Activated B cell treated with CpG ODN at 0.5 μM for 24 hours (primary cell): Measurements from ENCODE around the gene RAB3IL1. TPM values are rescaled to one million over a fixed set of nuclear protein-coding genes. Genes with fewer than 3 reads are reported as not detected.

Experiments used
- ATAC-seq: fragments of 200-7000 bp; cut with Tn5 transposase; one replicate; pipeline ENCODE4 v1.10.0; 2021; ENCODE audit warnings: low read depth, mild to moderate bottlenecking, moderate library complexity
- CTCF ChIA-PET: fragments of 350-600 bp; sonication (Branson Sonifier 250); formaldehyde crosslinking; loops from one replicate; lab custom pipeline; 2021; ENCODE audit warnings: antibody characterized with exemption; lab: Charles Lee
- POLR2A ChIA-PET: fragments of 350-600 bp; sonication (Branson Sonifier 250); formaldehyde crosslinking; loops from one replicate; lab custom pipeline; 2021; ENCODE audit warnings: antibody characterized with exemption; lab: Charles Lee
- DNase-seq: peaks from one replicate; pipeline ENCODE4 v3.0.0; 2022
- H3K27ac Mint-ChIP-seq: one replicate; pipeline ENCODE4 v1.8.0; 2020; ENCODE audit warnings: mixed read lengths
- H3K27me3 Mint-ChIP-seq: one replicate; pipeline ENCODE4 v1.8.0; 2021; ENCODE audit warnings: mixed read lengths
- H3K36me3 Mint-ChIP-seq: one replicate; pipeline ENCODE4 v1.8.0; 2021; ENCODE audit warnings: low read depth, mixed read lengths
- H3K4me1 Mint-ChIP-seq: one replicate; pipeline ENCODE4 v1.8.0; 2021; ENCODE audit warnings: mixed read lengths
- H3K4me3 Mint-ChIP-seq: one replicate; pipeline ENCODE4 v1.8.0; 2020; ENCODE audit warnings: mild to moderate bottlenecking, mixed read lengths
- H3K9me3 Mint-ChIP-seq: one replicate; pipeline ENCODE4 v1.8.0; 2020; ENCODE audit warnings: mixed read lengths
- intact Hi-C: fragments of 100-400 bp; cut with micrococcal nuclease; formaldehyde crosslinking; loops from one replicate; pipeline ENCODE4 v1.15.1; 2024
- total RNA-seq: library from RNA; stranded (reverse); gene quantifications from 2 replicates; pipeline ENCODE4 v1.2.3, GENCODE V29; 2022
- TF ChIP-seq, protein P1 (sequence below): fragments of 200-600 bp; IDR thresholded peaks from one replicate; pipeline ENCODE4 v1.8.0; 2022; ENCODE audit warnings: antibody characterized with exemption, mild to moderate bottlenecking

The RAB3IL1 gene
- total RNA-seq, 1 donor from 2014 or later = not detected

DNA sequence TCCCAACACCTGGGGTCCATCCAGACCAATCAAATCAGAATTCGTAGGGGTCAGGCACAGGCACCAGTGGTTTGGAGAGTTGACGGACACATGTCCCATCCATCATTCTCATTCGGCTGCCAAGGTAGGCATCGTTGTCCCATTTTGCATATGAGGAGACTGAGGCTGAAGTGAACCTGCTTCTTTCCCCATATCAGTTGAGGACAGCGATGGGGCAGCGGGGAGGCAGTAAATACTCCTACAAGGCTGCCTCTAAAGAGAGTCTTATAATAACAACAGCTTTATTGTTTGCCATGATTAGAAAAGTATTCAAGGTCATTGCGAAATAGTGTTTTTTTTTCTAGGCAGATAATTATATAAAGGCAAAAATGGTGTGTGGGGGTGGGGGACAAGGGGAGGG is 31.1 kb upstream of the RAB3IL1 start:
- intact Hi-C loops = loop anchor here (5.0 kb wide), 1 partner anchor 131 kb away; the partner anchor contains the start of gene FADS1
- no peak overlapping the region for H3K27ac Mint-ChIP-seq
- ChIA-PET CTCF (interaction anchor here (0.5 to 6.3 kb wide), 26 partner anchors 12 to 159 kb away, joined by 3 to 118 read pairs (median 6); partner anchors contain the start of genes FEN1 and FTH1), POLR2A (interaction anchor here (0.9 to 1.6 kb wide), 8 partner anchors 15 to 155 kb away, joined by 3 to 15 read pairs (median 8); partner anchors contain the start of gene FTH1)
- no peaks in the 10 kb centered on the region for H3K9me3 Mint-ChIP-seq
- no peak for DNase-seq
- TF ChIP-seq, protein P1, sequence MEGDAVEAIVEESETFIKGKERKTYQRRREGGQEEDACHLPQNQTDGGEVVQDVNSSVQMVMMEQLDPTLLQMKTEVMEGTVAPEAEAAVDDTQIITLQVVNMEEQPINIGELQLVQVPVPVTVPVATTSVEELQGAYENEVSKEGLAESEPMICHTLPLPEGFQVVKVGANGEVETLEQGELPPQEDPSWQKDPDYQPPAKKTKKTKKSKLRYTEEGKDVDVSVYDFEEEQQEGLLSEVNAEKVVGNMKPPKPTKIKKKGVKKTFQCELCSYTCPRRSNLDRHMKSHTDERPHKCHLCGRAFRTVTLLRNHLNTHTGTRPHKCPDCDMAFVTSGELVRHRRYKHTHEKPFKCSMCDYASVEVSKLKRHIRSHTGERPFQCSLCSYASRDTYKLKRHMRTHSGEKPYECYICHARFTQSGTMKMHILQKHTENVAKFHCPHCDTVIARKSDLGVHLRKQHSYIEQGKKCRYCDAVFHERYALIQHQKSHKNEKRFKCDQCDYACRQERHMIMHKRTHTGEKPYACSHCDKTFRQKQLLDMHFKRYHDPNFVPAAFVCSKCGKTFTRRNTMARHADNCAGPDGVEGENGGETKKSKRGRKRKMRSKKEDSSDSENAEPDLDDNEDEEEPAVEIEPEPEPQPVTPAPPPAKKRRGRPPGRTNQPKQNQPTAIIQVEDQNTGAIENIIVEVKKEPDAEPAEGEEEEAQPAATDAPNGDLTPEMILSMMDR = no peak
- peaks cover 11% of the 10 kb centered on the region for H3K4me1 Mint-ChIP-seq
- H3K36me3 Mint-ChIP-seq = no peaks in the 10 kb centered on the region
- ATAC-seq = no peak
- no peaks in the 10 kb centered on the region for H3K27me3 Mint-ChIP-seq
- H3K4me3 Mint-ChIP-seq = no peak overlapping the region

DNA sequence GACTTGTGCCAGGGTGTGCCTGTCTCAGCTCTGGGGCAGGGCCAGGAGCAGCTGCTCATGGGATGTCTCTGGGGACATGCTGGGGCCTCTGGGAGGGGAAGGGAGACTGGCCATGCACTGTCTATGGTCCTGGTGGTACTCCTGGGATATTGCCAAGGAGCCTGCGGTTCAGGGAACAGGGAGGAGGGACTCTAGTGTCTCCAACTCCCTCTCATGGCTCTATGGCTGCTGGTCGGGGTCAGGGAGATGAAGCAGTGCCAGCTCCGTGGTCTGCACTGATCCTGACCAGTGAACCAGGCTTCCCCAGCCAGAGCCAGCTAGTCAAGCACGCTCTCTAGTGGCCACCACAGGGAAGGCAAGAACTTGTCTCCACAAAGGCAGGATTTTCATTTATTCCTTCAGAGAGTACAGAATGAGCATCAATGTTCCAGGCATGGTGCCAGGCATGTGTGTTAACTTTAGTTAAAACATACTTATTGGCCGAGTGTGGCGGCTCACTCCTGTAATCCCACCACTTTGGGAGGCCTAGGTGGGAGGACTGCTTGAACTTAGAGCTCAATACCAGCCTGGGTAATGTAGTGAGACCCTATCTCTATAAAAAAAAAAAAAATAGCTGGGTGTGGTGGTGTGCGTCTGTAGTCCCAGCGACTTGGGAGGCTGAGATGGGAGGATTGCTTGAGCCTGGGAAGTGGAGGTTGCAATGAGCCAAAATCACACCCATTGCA is 30.3 kb upstream of the RAB3IL1 start:
- Mint-ChIP-seq H3K27ac (no peak overlapping the region), H3K4me1 (peaks cover 11% of the 10 kb centered on the region), H3K36me3 (no peaks in the 10 kb centered on the region), H3K9me3 (no peaks in the 10 kb centered on the region), H3K27me3 (no peaks in the 10 kb centered on the region), H3K4me3 (no peak overlapping the region)
- TF ChIP-seq, protein P1 = peak; percentile 35
- ChIA-PET POLR2A (interaction anchor here (0.9 to 1.6 kb wide), 8 partner anchors 16 to 154 kb away, joined by 3 to 15 read pairs (median 8); partner anchors contain the start of gene FTH1), CTCF (interaction anchor here (0.5 to 6.3 kb wide), 36 partner anchors 9 to 160 kb away, joined by 3 to 118 read pairs (median 5); partner anchors contain the start of genes FEN1 and FTH1)
- intact Hi-C loops = loop anchor here (1.0 to 5.0 kb wide), 5 partner anchors 48 to 150 kb away; partner anchors contain the start of gene FADS1
- DNase-seq (peak; percentile 51), ATAC-seq (peak; percentile 92)

DNA sequence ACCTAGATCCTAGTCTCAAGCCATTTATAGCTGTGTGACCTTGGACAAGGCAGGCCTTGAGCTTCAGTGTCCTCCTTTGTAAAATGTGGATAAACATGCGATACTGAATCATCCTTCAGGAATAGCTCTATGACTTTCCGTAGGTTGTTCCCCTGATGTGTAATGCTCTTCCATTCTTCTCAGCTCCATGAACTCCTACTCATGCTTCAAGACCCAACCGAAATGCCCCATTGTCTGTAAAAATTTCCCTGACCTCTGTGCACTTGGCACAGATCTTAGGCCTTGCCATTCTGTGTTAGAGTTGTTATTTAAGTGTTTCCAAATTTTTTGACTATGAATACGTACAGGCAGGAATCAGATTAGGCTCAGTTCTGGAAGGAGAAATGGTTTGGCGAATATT is 29.5 kb upstream of the RAB3IL1 start:
- Mint-ChIP-seq H3K9me3 (no peaks in the 10 kb centered on the region), H3K4me1 (peaks cover 11% of the 10 kb centered on the region), H3K27ac (no peak overlapping the region), H3K27me3 (no peaks in the 10 kb centered on the region), H3K4me3 (no peak overlapping the region), H3K36me3 (no peaks in the 10 kb centered on the region)
- TF ChIP-seq, protein P1 = no peak
- intact Hi-C loops = loop anchor here (1.0 to 5.0 kb wide), 5 partner anchors 48 to 150 kb away; partner anchors contain the start of gene FADS1
- ChIA-PET CTCF (interaction anchor here (0.6 to 6.3 kb wide), 29 partner anchors 9 to 199 kb away, joined by 3 to 118 read pairs (median 5); partner anchors contain the start of genes FEN1 and FTH1), POLR2A (interaction anchor here (1.2 to 1.6 kb wide), 6 partner anchors 16 to 135 kb away, joined by 3 to 11 read pairs (median 6); partner anchors contain the start of gene FTH1)
- DNase-seq = no peak
- no peak for ATAC-seq

DNA sequence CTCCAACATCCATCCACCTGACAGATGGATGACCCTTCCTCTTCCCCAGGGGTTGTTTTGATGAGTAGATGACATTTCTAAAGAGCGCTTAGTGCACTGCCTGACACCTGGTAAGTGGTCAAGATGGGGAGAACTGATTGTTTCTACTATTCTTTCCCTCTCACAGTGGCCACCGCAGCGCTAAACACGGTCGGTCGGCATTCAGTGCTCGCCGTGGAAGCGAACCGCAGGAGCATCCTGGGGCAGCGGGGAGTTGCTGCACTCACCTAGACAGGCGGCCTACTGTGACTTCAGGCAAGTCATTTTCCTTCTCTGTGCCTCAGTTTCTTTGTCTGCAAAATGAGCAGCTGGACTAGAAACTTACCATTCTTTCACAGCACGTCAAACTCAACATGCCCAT is 27.8 kb upstream of the RAB3IL1 start:
- ATAC-seq (no peak), DNase-seq (no peak)
- POLR2A ChIA-PET = no interaction called here
- Mint-ChIP-seq H3K4me1 (peaks cover 11% of the 10 kb centered on the region), H3K9me3 (no peaks in the 10 kb centered on the region), H3K36me3 (no peaks in the 10 kb centered on the region), H3K27ac (no peak overlapping the region), H3K4me3 (no peak overlapping the region), H3K27me3 (no peaks in the 10 kb centered on the region)
- TF ChIP-seq, protein P1 = no peak
- CTCF ChIA-PET = interaction anchor here (4.9 to 6.3 kb wide), 4 partner anchors 46 to 148 kb away, joined by 78 to 118 read pairs (median 82); no protein-coding TSS in a partner anchor
- intact Hi-C loops = loop anchor here (5.0 kb wide), 1 partner anchor 128 kb away; the partner anchor contains the start of gene FADS1

- Mint-ChIP-seq H3K27ac (no peak overlapping the region), H3K9me3 (peaks cover 6% of the 10 kb centered on the region), H3K36me3 (peaks cover 2% of the 10 kb centered on the region), H3K4me3 (no peak overlapping the region), H3K27me3 (peaks cover 4% of the 10 kb centered on the region), H3K4me1 (no peaks in the 10 kb centered on the region)
- CTCF ChIA-PET = no interaction called here
- ATAC-seq (no peak), DNase-seq (no peak)
- TF ChIP-seq, protein P1 = no peak
- POLR2A ChIA-PET = interaction anchor here (0.6 kb wide), 1 partner anchor 64 kb away, joined by 3 read pairs; no protein-coding TSS in a partner anchor
- intact Hi-C loops = no loop called here
Observed at GRCh38 chr11:61940466-61940865, 23.1 kb upstream of the RAB3IL1 start.
